H1 (cell line): ENCODE results near the gene SMLR1. TPM values are rescaled to one million over a fixed set of nuclear protein-coding genes. Genes with fewer than 3 reads are reported as not detected.

Experiments
- ASH2L ChIP-seq: fragments of 200-600, 300-600 bp; sonication (generic); IDR thresholded peaks from one replicate; pipeline ENCODE4 v1.7.1; 2017; ENCODE audit warnings: low read length
- BRCA1 ChIP-seq: IDR thresholded peaks from 2 replicates; pipeline ENCODE4 v1.6.1; 2012; ENCODE audit warnings: low read depth, low read length, improper control_type of control experiment
- JUND ChIP-seq: IDR thresholded peaks from 2 replicates; pipeline ENCODE4 v1.6.1; 2011; ENCODE audit warnings: mild to moderate bottlenecking, improper control_type of control experiment, low read length
- KDM4A ChIP-seq: IDR thresholded peaks from one replicate; pipeline ENCODE4 v1.7.1; 2012; ENCODE audit warnings: low read depth, mild to moderate bottlenecking, moderate library complexity, low read length, inconsistent platforms; ENCODE audit not compliant: severe bottlenecking
- SIX5 ChIP-seq: IDR thresholded peaks from 2 replicates; pipeline ENCODE4 v1.6.1; 2011; ENCODE audit warnings: mild to moderate bottlenecking, low read depth, low read length
- YY1 ChIP-seq: IDR thresholded peaks from 2 replicates; pipeline ENCODE4 v1.6.1; 2011; ENCODE audit warnings: low read depth, mild to moderate bottlenecking, low read length
- polyA plus RNA-seq, 7 experiments: library from polyadenylated mRNA; depleted of rRNA in 3 of 7; stranded (reverse) in 5 of 7; unstranded in 2 of 7; fragments of >200 nt in 5 of 7; fragments of 200-250 nt in 2 of 7; gene quantifications; 1 replicate in 5 of 7; 2 replicates in 1 of 7; 4 replicates in 1 of 7; pipeline versions ENCODE4 v1.2.1 to v1.2.3, GENCODE V29; 2011 to 2013; ENCODE audit warnings: missing spikeins in 2 of 7, mixed read lengths in 2 of 7
- total RNA-seq: library from RNA; stranded (reverse); fragmentation: NEBNext Ultra II Directional; extraction: Animal tissue kit (Norgen Biotek cat#: 25700); gene quantifications from 2 replicates; pipeline ENCODE4 v1.2.1, GENCODE V29; 2021

Gene SMLR1
- total and polyA plus RNA-seq, 2 of the 8 experiments (the other 6 are each of a cell fraction or from before 2014, with no cell fraction given) = not detected

DNA sequence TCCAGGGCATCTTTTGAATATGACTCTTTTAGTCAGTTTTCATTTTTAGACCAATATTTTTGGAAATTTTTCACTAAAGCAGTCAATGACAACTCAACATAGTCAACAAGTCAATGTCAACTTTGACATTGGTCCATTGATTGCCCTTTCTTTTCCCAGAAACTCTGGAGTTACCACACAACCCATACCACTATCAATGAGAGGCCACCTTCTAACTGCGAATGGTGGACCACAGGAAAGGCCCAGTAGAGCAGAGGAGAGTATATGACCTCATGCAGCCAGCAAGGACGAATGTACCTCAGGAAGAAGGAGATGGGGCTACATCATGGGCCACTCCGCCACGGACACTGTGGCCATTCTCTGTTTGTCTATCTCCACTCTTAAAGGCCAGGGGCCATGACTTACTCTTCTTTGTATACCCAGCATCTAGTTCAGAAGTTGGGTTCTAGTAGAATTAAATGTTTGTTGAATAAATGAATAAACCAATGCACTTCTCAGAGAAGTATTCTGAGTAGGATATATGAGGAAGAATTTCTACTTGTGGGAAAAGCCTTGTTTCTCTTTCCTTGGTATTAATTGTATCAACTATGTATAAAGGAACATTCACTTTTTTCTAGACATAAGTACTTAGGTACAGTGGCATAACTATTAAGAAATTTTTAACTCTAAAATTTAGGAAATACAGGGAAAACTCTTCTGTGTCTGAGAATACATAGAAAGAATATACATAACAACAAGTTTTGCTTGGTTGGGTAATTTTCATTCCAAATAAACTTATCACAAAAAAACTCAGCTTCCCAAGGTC lies 562 bp upstream of the SMLR1 start (continued):
- no peak for TF ChIP-seq ASH2L
- TF ChIP-seq YY1 = no peak
- TF ChIP-seq JUND = no peak
- no peak for TF ChIP-seq BRCA1
- TF ChIP-seq KDM4A = no peak
- TF ChIP-seq SIX5 = no peak
